A673 (cell line): Measurements from ENCODE around the gene APOBEC3F.

Experiments used
- EZH2 ChIP-seq: fragments of 200-600 bp; sonication (generic); IDR thresholded peaks from 2 replicates; pipeline ENCODE4 v1.6.1; 2017; ENCODE audit warnings: borderline replicate concordance, low read depth, mild to moderate bottlenecking, mixed read lengths, antibody characterized with exemption, low read length; ENCODE audit not compliant: poor library complexity, severe bottlenecking
- TF ChIP-seq, protein P1 (sequence below): fragments of 300-800, 200-600 bp; sonication (generic); conservative IDR thresholded peaks from 2 replicates; pipeline ENCODE4 v1.5.1; 2017; ENCODE audit warnings: low read depth, mild to moderate bottlenecking, antibody characterized with exemption, low read length, moderate library complexity, mixed read lengths

- TF ChIP-seq, protein P1, sequence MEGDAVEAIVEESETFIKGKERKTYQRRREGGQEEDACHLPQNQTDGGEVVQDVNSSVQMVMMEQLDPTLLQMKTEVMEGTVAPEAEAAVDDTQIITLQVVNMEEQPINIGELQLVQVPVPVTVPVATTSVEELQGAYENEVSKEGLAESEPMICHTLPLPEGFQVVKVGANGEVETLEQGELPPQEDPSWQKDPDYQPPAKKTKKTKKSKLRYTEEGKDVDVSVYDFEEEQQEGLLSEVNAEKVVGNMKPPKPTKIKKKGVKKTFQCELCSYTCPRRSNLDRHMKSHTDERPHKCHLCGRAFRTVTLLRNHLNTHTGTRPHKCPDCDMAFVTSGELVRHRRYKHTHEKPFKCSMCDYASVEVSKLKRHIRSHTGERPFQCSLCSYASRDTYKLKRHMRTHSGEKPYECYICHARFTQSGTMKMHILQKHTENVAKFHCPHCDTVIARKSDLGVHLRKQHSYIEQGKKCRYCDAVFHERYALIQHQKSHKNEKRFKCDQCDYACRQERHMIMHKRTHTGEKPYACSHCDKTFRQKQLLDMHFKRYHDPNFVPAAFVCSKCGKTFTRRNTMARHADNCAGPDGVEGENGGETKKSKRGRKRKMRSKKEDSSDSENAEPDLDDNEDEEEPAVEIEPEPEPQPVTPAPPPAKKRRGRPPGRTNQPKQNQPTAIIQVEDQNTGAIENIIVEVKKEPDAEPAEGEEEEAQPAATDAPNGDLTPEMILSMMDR, result no peak
- TF ChIP-seq EZH2, result no peak
Measured at GRCh38 chr22:39087881-39088684, 47.4 kb downstream of the APOBEC3F start.
